ENCODE data around the gene CPA1. TPM values are rescaled to one million over a fixed set of nuclear protein-coding genes. Genes with fewer than 3 reads are reported as not detected.

The CPA1 gene
- total RNA-seq, 1 experiment from 2014 or later = not detected

GRCh38 chr7:130418306-130418705 lies 38.0 kb downstream of the CPA1 start:
- no peak overlapping the region for H3K4me3 Mint-ChIP-seq (ENCODE audit: unreplicated experiment)
- H3K27me3 ChIP-seq (replicated peaks; ENCODE audit: control insufficient read depth, insufficient read depth, low read length) = no peaks in the 10 kb centered on the region
- no peaks in the 10 kb centered on the region for H3K9me3 Mint-ChIP-seq (ENCODE audit: unreplicated experiment)
- H3K9me3 ChIP-seq = no peaks in the 10 kb centered on the region
- H3K36me3 ChIP-seq (ENCODE audit: control insufficient read depth, insufficient read depth, low read length) = no peaks in the 10 kb centered on the region
- H3K27ac Mint-ChIP-seq (ENCODE audit: unreplicated experiment) = peak overlapping the region; percentile 69
- no peak for DNase-seq
- peaks cover 18% of the 10 kb centered on the region for H3K4me1 Mint-ChIP-seq (ENCODE audit: low read depth, unreplicated experiment)
- intact Hi-C loops (cut with micrococcal nuclease; ENCODE audit: unreplicated experiment) = no loop called here
- POLR2A ChIA-PET = no interaction called here
- CTCF ChIA-PET = no interaction called here
- no peaks in the 10 kb centered on the region for H3K36me3 Mint-ChIP-seq (ENCODE audit: insufficient read depth, unreplicated experiment)
- H3K27me3 Mint-ChIP-seq (ENCODE audit: insufficient read depth, unreplicated experiment) = no peaks in the 10 kb centered on the region
- peaks cover 5% of the 10 kb centered on the region for H3K4me1 ChIP-seq
- no TSS peak for BruUV-seq (replicated peaks)
- H3K4me3 ChIP-seq (ENCODE audit: low read depth, low read length) = no peak overlapping the region
- TF ChIP-seq CTCF (IDR thresholded peaks at IDR 0.05; ENCODE audit: insufficient read depth in 1 of 2, low read depth in 1 of 2, low read length in 1 of 2, severe bottlenecking in 1 of 2, unreplicated experiment in 1 of 2) = no peak

- Histone ChIP-seq H3K4me1 (no peaks in the 10 kb centered on the region), H3K36me3 (ENCODE audit: control insufficient read depth, insufficient read depth, low read length) (no peaks in the 10 kb centered on the region), H3K9me3 (no peaks in the 10 kb centered on the region), H3K4me3 (ENCODE audit: low read depth, low read length) (no peak overlapping the region), H3K27me3 (replicated peaks; ENCODE audit: control insufficient read depth, insufficient read depth, low read length) (no peaks in the 10 kb centered on the region)
- Mint-ChIP-seq H3K36me3 (ENCODE audit: insufficient read depth, unreplicated experiment) (no peaks in the 10 kb centered on the region), H3K27me3 (ENCODE audit: insufficient read depth, unreplicated experiment) (no peaks in the 10 kb centered on the region), H3K4me3 (ENCODE audit: unreplicated experiment) (no peak overlapping the region), H3K9me3 (ENCODE audit: unreplicated experiment) (no peaks in the 10 kb centered on the region), H3K27ac (ENCODE audit: unreplicated experiment) (no peak overlapping the region), H3K4me1 (ENCODE audit: low read depth, unreplicated experiment) (peaks cover 18% of the 10 kb centered on the region)
- ChIA-PET CTCF (no interaction called here), POLR2A (no interaction called here)
- DNase-seq = no peak
- TF ChIP-seq CTCF (IDR thresholded peaks at IDR 0.05; ENCODE audit: insufficient read depth in 1 of 2, low read depth in 1 of 2, low read length in 1 of 2, severe bottlenecking in 1 of 2, unreplicated experiment in 1 of 2) = no peak
- BruUV-seq (replicated peaks) = no TSS peak
- intact Hi-C loops (cut with micrococcal nuclease; ENCODE audit: unreplicated experiment) = no loop called here
Measured at GRCh38 chr7:130419658-130420057, 39.4 kb downstream of the CPA1 start.

GRCh38 chr7:130420943-130421578 lies 40.8 kb downstream of the CPA1 start:
- no peak for TF ChIP-seq CTCF (IDR thresholded peaks at IDR 0.05; ENCODE audit: insufficient read depth in 1 of 2, low read depth in 1 of 2, low read length in 1 of 2, severe bottlenecking in 1 of 2, unreplicated experiment in 1 of 2)
- H3K4me1 ChIP-seq = no peaks in the 10 kb centered on the region
- Mint-ChIP-seq H3K4me3 (ENCODE audit: unreplicated experiment) (no peak overlapping the region), H3K4me1 (ENCODE audit: low read depth, unreplicated experiment) (peaks cover 18% of the 10 kb centered on the region), H3K36me3 (ENCODE audit: insufficient read depth, unreplicated experiment) (no peaks in the 10 kb centered on the region), H3K27ac (ENCODE audit: unreplicated experiment) (peak overlapping the region; percentile 16), H3K27me3 (ENCODE audit: insufficient read depth, unreplicated experiment) (no peaks in the 10 kb centered on the region), H3K9me3 (ENCODE audit: unreplicated experiment) (no peaks in the 10 kb centered on the region)
- H3K4me3 ChIP-seq (ENCODE audit: low read depth, low read length) = no peak overlapping the region
- intact Hi-C loops (cut with micrococcal nuclease; ENCODE audit: unreplicated experiment) = no loop called here
- H3K9me3 ChIP-seq = no peaks in the 10 kb centered on the region
- H3K27me3 ChIP-seq (replicated peaks; ENCODE audit: control insufficient read depth, insufficient read depth, low read length) = no peaks in the 10 kb centered on the region
- ChIA-PET POLR2A (no interaction called here), CTCF (no interaction called here)
- no peak for DNase-seq
- BruUV-seq (replicated peaks) = no TSS peak
- no peaks in the 10 kb centered on the region for H3K36me3 ChIP-seq (ENCODE audit: control insufficient read depth, insufficient read depth, low read length)
